B cell (primary cell): ENCODE results near the gene MLLT6.

Experiments
- CTCF ChIP-seq: fragments of 200-600 bp; IDR thresholded peaks from one replicate; pipeline ENCODE4 v1.8.0; 2022; ENCODE audit warnings: antibody characterized with exemption, mild to moderate bottlenecking
- EZH2 ChIP-seq: IDR thresholded peaks from 2 replicates; pipeline ENCODE4 v1.6.1; 2012; ENCODE audit warnings: borderline replicate concordance, low read depth, mild to moderate bottlenecking, moderate library complexity, low read length; ENCODE audit not compliant: insufficient read depth, poor library complexity, severe bottlenecking

GRCh38 chr17:38697061-38697820 is 7.8 kb upstream of the MLLT6 start:
- TF ChIP-seq CTCF: no peak
- TF ChIP-seq EZH2: no peak
